Caco-2 (cell line): ENCODE measurements around the gene DMKN. TPM values are rescaled to one million over a fixed set of nuclear protein-coding genes. Genes with fewer than 3 reads are reported as not detected.

ENCODE experiments used
- BruUV-seq: library from RNA; stranded (reverse); fragments of 400-500 nt; replicated peaks from 2 replicates; lab custom pipeline; 2021; lab: Mats Ljungman, UMichigan
- CTCF ChIA-PET: fragments of 300-600 bp; sonication (Branson Sonifier 250); formaldehyde crosslinking; loops from one replicate; lab custom pipeline; 2022; ENCODE audit warnings: antibody characterized with exemption; lab: Charles Lee
- POLR2A ChIA-PET: fragments of 300-600 bp; sonication (Branson Sonifier 250); formaldehyde crosslinking; loops from one replicate; lab custom pipeline; 2022; ENCODE audit warnings: antibody characterized with exemption; lab: Charles Lee
- DNase-seq, 2 experiments: peaks; one replicate each; pipeline versions ENCODE4 v3.0.0 to v3.0.0-alpha.2; 2020 to 2022
- H3K27me3 ChIP-seq: replicated peaks from 2 replicates; pipeline ENCODE4 v1.6.0; 2011; ENCODE audit warnings: low read length; ENCODE audit not compliant: control insufficient read depth, insufficient read depth
- H3K36me3 ChIP-seq: 2 replicates; pipeline ENCODE4 v1.5.1; 2011; ENCODE audit warnings: low read length; ENCODE audit not compliant: control insufficient read depth, insufficient read depth
- H3K4me1 ChIP-seq: fragments of 250-450 bp; sonication (Bioruptor Pico); 2 replicates; pipeline ENCODE4 v1.5.1; 2020; ENCODE audit warnings: mild to moderate bottlenecking
- H3K4me3 ChIP-seq: 2 replicates; pipeline ENCODE4 v1.5.1; 2011; ENCODE audit warnings: low read depth, mild to moderate bottlenecking, control low read depth, low read length
- H3K9me3 ChIP-seq: fragments of 250-450 bp; sonication (Bioruptor Pico); 2 replicates; pipeline ENCODE4 v1.5.1; 2020; ENCODE audit warnings: mild to moderate bottlenecking, moderate library complexity
- H3K27ac Mint-ChIP-seq: one replicate; pipeline ENCODE4 v1.8.0; 2022; ENCODE audit warnings: mixed read lengths; ENCODE audit not compliant: unreplicated experiment
- H3K27me3 Mint-ChIP-seq: one replicate; pipeline ENCODE4 v1.8.0; 2022; ENCODE audit warnings: mixed read lengths; ENCODE audit not compliant: insufficient read depth, unreplicated experiment
- H3K36me3 Mint-ChIP-seq: one replicate; pipeline ENCODE4 v1.8.0; 2022; ENCODE audit warnings: mild to moderate bottlenecking, mixed read lengths; ENCODE audit not compliant: insufficient read depth, unreplicated experiment
- H3K4me1 Mint-ChIP-seq: one replicate; pipeline ENCODE4 v1.8.0; 2022; ENCODE audit warnings: low read depth, mixed read lengths; ENCODE audit not compliant: unreplicated experiment
- H3K4me3 Mint-ChIP-seq: one replicate; pipeline ENCODE4 v1.8.0; 2022; ENCODE audit warnings: mild to moderate bottlenecking, moderate library complexity, mixed read lengths; ENCODE audit not compliant: unreplicated experiment
- H3K9me3 Mint-ChIP-seq: one replicate; pipeline ENCODE4 v1.8.0; 2022; ENCODE audit warnings: mixed read lengths; ENCODE audit not compliant: unreplicated experiment
- CTCF ChIP-seq, 2 experiments: fragments of 200-600 bp in 1 of 2; IDR thresholded peaks; 1 replicate in 1 of 2; 2 replicates in 1 of 2; pipeline versions ENCODE4 v1.5.1 to v1.8.0; 2011 to 2022; ENCODE audit warnings: antibody characterized with exemption in 1 of 2, control low read depth in 1 of 2, inconsistent platforms in 1 of 2, low read depth in 1 of 2, low read length in 1 of 2, mild to moderate bottlenecking in 1 of 2, moderate library complexity in 1 of 2; ENCODE audit not compliant: insufficient read depth in 1 of 2, severe bottlenecking in 1 of 2, unreplicated experiment in 1 of 2
- intact Hi-C: fragments of 100-400 bp; cut with micrococcal nuclease; formaldehyde crosslinking; loops from one replicate; pipeline ENCODE4 v1.10.0; 2022; ENCODE audit not compliant: unreplicated experiment
- total RNA-seq: library from RNA; stranded (reverse); gene quantifications from 2 replicates; pipeline ENCODE4 v1.2.3, GENCODE V29; 2022

DMKN gene
- total RNA-seq, 1 experiment from 2014 or later, result 341 TPM

- intact Hi-C loops, result no loop called here
- no peak within 1 kb of the TSS for H3K4me3 Mint-ChIP-seq
- DNase-seq, result no peak
- no TSS peak for BruUV-seq
- peaks cover 25% of the 10 kb centered on the region for H3K4me1 Mint-ChIP-seq
- no peaks in the 10 kb centered on the region for H3K9me3 Mint-ChIP-seq
- H3K4me3 ChIP-seq, result no peak within 1 kb of the TSS
- H3K36me3 Mint-ChIP-seq, result peaks cover 6% of the 10 kb centered on the region
- no peaks in the 10 kb centered on the region for H3K36me3 ChIP-seq
- no peaks in the 10 kb centered on the region for H3K9me3 ChIP-seq
- no peaks in the 10 kb centered on the region for H3K27me3 ChIP-seq
- H3K27me3 Mint-ChIP-seq, result no peaks in the 10 kb centered on the region
- no peak for TF ChIP-seq CTCF (IDR thresholded peaks at IDR 0.05; ENCODE audit: insufficient read depth in 1 of 2, low read depth in 1 of 2, low read length in 1 of 2, severe bottlenecking in 1 of 2, unreplicated experiment in 1 of 2)
- peaks cover 27% of the 10 kb centered on the region for H3K4me1 ChIP-seq
- POLR2A ChIA-PET, result interaction anchor here (0.6 kb wide), 1 partner anchor 59 kb away, joined by 3 read pairs; no protein-coding TSS in a partner anchor
- no peak within 1 kb of the TSS for H3K27ac Mint-ChIP-seq
- CTCF ChIA-PET, result interaction anchor here (0.6 kb wide), 1 partner anchor 11 kb away, joined by 3 read pairs; no protein-coding TSS in a partner anchor
These were observed 23.1 kb downstream of the DMKN start, which contains the start of gene KRTDAP for GRCh38 chr19:35490364-35490763. Gene KRTDAP, minus strand, starts transcription at chr19:35490464. Its CDS starts 22 bp downstream, at chr19:35490442.

- Mint-ChIP-seq H3K36me3 (peaks cover 6% of the 10 kb centered on the region), H3K4me1 (peaks cover 25% of the 10 kb centered on the region), H3K4me3 (no peak overlapping the region), H3K27me3 (no peaks in the 10 kb centered on the region), H3K27ac (no peak overlapping the region), H3K9me3 (no peaks in the 10 kb centered on the region)
- Histone ChIP-seq H3K27me3 (no peaks in the 10 kb centered on the region), H3K36me3 (no peaks in the 10 kb centered on the region), H3K9me3 (no peaks in the 10 kb centered on the region), H3K4me3 (no peak overlapping the region), H3K4me1 (peaks cover 34% of the 10 kb centered on the region)
- no peak for TF ChIP-seq CTCF (IDR thresholded peaks at IDR 0.05; ENCODE audit: insufficient read depth in 1 of 2, low read depth in 1 of 2, low read length in 1 of 2, severe bottlenecking in 1 of 2, unreplicated experiment in 1 of 2)
- ChIA-PET CTCF (no interaction called here), POLR2A (no interaction called here)
- intact Hi-C loops, result no loop called here
- no TSS peak for BruUV-seq
- DNase-seq, result no peak
These were observed 24.8 kb downstream of the DMKN start for GRCh38 chr19:35488677-35489076.

DNA sequence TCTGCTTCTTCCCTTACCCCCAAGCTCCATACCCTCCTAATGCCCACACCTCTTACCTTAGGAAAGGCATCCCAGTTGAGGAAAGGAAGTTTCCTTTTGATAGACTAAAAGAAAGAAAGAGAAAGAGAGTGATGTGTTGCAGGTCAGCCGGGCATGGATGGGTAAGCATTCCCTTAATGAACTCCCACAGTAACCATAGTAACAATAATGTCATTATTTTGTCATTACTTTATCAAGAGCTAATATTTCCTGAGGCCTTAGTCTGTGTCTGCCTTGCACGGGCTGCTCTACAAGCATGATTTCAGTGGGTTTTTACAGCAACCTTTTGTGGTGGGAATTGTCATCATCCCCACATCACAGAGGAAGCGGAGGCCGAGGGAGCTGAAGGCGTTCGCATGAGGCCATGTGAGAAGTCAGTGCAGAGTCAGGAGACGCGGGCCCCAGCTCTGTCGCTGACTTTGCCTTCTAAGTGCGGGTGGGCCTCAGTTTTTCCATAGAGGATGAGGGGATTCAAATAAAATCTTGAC is 25.7 kb downstream of the DMKN start:
- POLR2A ChIA-PET, result no interaction called here

More for the DNA sequence above, 25.7 kb downstream of the DMKN start:
- H3K4me3 ChIP-seq, result no peak overlapping the region
- H3K9me3 ChIP-seq, result no peaks in the 10 kb centered on the region
- H3K36me3 ChIP-seq, result no peaks in the 10 kb centered on the region
- Mint-ChIP-seq H3K9me3 (no peaks in the 10 kb centered on the region), H3K4me1 (peaks cover 25% of the 10 kb centered on the region), H3K27me3 (no peaks in the 10 kb centered on the region), H3K4me3 (no peak overlapping the region), H3K27ac (no peak overlapping the region), H3K36me3 (peaks cover 6% of the 10 kb centered on the region)
- CTCF ChIA-PET, result interaction anchor here (1.7 to 2.0 kb wide), 2 partner anchors 7 to 135 kb away, joined by 9 to 29 read pairs; no protein-coding TSS in a partner anchor
- peaks cover 34% of the 10 kb centered on the region for H3K4me1 ChIP-seq
- no peaks in the 10 kb centered on the region for H3K27me3 ChIP-seq
- intact Hi-C loops, result no loop called here
- no TSS peak for BruUV-seq
- no peak for TF ChIP-seq CTCF (IDR thresholded peaks at IDR 0.05; ENCODE audit: insufficient read depth in 1 of 2, low read depth in 1 of 2, low read length in 1 of 2, severe bottlenecking in 1 of 2, unreplicated experiment in 1 of 2)
- DNase-seq, result no peak
